Activated CD4-positive, alpha-beta T cell treated with anti-CD3 and anti-CD28 coated beads, Interleukin-2, amount 10 ng/mL, durations not matched to agents 7 days and 5 days (primary cell): Measurements from ENCODE around the gene ZNF283. TPM values are rescaled to one million over a fixed set of nuclear protein-coding genes. Genes with fewer than 3 reads are reported as not detected.

Source experiments
- CTCF ChIA-PET: fragments of 350-600 bp; sonication (Branson Sonifier 250); formaldehyde crosslinking; loops from one replicate; lab custom pipeline; 2021; ENCODE audit warnings: antibody characterized with exemption; lab: Charles Lee
- POLR2A ChIA-PET: fragments of 350-600 bp; sonication (Branson Sonifier 250); formaldehyde crosslinking; loops from one replicate; lab custom pipeline; 2021; ENCODE audit warnings: antibody characterized with exemption; lab: Charles Lee
- DNase-seq: peaks from one replicate; pipeline ENCODE4 v3.0.0-alpha.2; 2020
- H3K27ac Mint-ChIP-seq: one replicate; pipeline ENCODE4 v1.8.0; 2021; ENCODE audit warnings: mild to moderate bottlenecking, moderate library complexity, mixed read lengths
- H3K27me3 Mint-ChIP-seq: one replicate; pipeline ENCODE4 v1.8.0; 2021; ENCODE audit warnings: mixed read lengths
- H3K36me3 Mint-ChIP-seq: one replicate; pipeline ENCODE4 v1.8.0; 2021; ENCODE audit warnings: low read depth, mixed read lengths
- H3K4me1 Mint-ChIP-seq: one replicate; pipeline ENCODE4 v1.8.0; 2021; ENCODE audit warnings: mixed read lengths
- H3K4me3 Mint-ChIP-seq: one replicate; pipeline ENCODE4 v1.8.0; 2021; ENCODE audit warnings: mild to moderate bottlenecking, moderate library complexity, mixed read lengths
- H3K9me3 Mint-ChIP-seq: one replicate; pipeline ENCODE4 v1.8.0; 2021; ENCODE audit warnings: mixed read lengths
- total RNA-seq, 2 experiments: library from RNA; stranded (reverse); gene quantifications; one replicate each; pipeline ENCODE4 v1.2.3, GENCODE V29; 2021

Gene ZNF283
- total RNA-seq, 2 experiments from 2014 or later = 6.1 to 7.4 TPM

DNA sequence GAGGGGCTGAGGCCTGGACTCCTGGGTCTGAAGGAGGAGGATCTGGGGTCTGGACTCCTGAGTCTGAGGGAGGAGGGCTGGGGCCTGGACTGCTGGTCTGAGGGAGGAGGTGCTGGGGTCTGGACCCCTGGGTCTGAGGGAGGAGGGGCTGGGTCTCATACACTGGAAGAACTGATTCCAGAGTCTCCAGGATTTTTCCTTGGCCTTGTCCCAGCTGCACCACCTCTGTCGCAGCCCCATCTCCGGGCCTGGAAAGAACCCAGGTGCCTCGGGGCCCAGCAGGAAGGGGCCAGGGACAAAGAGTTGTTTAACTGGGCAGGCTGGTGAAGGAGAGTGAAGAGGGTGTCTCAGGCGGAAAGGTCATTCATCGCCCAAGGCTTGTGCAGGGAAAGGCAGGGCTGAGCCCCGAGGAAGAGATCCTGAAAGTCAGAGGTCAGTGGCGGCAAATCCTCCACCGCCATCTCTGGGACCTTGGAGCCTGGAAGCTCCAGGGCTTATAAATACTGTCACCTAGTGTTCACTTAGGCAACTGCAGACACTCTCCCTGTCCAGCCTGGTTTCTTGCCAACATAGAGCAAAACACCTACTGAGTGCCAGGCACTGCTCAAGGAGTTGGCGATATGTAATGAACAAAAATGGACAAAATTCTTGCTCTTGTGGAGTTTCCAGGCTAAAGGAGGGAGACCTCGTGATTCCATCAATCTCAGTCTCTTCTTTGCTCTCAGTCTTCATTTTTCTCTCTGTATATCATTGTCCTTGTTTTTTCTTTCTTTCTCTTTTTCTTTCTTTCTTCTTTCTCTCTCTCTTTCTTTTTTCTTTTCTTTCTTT is 41.9 kb upstream of the ZNF283 start:
- Mint-ChIP-seq H3K27me3 (no peaks in the 10 kb centered on the region), H3K27ac (peak overlapping the region; percentile 91), H3K4me3 (peak overlapping the region; percentile 6), H3K9me3 (no peaks in the 10 kb centered on the region), H3K36me3 (no peaks in the 10 kb centered on the region), H3K4me1 (peaks cover 44% of the 10 kb centered on the region)
- POLR2A ChIA-PET = no interaction called here
- CTCF ChIA-PET = interaction anchor here (0.5 to 2.1 kb wide), 8 partner anchors 9 to 383 kb away, joined by 3 to 12 read pairs (median 4); no protein-coding TSS in a partner anchor
- DNase-seq = peak; percentile 71

DNA sequence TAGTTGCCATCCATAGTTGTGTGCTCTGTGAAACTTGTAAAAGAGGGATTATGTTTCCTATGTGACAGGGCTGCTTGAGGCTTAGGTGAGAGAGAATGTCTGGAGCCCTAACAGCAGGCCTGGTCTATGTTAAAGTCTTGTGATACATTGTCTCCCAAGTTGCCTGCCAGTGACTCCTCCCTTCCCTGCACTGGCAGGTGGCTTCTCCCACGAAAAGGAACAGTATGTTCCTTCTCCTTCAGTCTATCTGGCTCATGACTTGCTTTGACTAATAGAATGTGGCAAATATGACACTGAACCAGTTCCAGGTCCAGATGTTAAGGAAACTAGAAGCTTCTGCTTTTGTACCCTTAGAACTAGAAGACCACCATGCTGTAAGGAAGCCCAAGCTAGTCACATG is 40.5 kb upstream of the ZNF283 start:
- no peak for DNase-seq
- H3K4me1 Mint-ChIP-seq = peaks cover 34% of the 10 kb centered on the region
- peaks cover 4% of the 10 kb centered on the region for H3K27me3 Mint-ChIP-seq
- POLR2A ChIA-PET = interaction anchor here (0.6 kb wide), 1 partner anchor 56 kb away, joined by 15 read pairs; no protein-coding TSS in a partner anchor
- no peak overlapping the region for H3K4me3 Mint-ChIP-seq
- no peak overlapping the region for H3K27ac Mint-ChIP-seq
- H3K36me3 Mint-ChIP-seq = no peaks in the 10 kb centered on the region
- H3K9me3 Mint-ChIP-seq = no peaks in the 10 kb centered on the region
- CTCF ChIA-PET = interaction anchor here (2.1 kb wide), 1 partner anchor 41 kb away, joined by 12 read pairs; no protein-coding TSS in a partner anchor

DNA sequence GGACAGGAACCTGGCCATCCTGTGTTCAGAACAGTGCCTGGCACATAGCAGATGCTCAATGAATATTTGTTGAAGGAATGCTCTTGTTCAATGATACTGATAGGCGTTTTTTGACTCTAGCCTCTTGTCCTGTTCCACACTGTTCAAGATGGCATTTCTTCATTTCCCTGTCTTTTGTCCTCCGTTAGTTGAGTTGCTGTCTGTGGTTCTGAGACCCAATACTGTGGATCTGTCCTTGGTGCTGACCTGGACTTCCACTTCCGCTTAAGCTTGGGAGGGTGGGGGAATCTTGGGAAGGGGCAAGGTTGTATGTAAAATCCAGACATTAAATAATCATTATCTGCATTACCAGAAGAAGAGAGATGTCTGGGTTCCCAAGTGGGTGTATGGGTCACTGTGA is 38.1 kb upstream of the ZNF283 start:
- POLR2A ChIA-PET = no interaction called here
- Mint-ChIP-seq H3K9me3 (no peaks in the 10 kb centered on the region), H3K27ac (no peak overlapping the region), H3K27me3 (peaks cover 15% of the 10 kb centered on the region), H3K4me1 (peaks cover 14% of the 10 kb centered on the region), H3K4me3 (no peak overlapping the region), H3K36me3 (no peaks in the 10 kb centered on the region)
- CTCF ChIA-PET = interaction anchor here (0.6 kb wide), 1 partner anchor 366 kb away, joined by 3 read pairs; no protein-coding TSS in a partner anchor
- DNase-seq = no peak

DNA sequence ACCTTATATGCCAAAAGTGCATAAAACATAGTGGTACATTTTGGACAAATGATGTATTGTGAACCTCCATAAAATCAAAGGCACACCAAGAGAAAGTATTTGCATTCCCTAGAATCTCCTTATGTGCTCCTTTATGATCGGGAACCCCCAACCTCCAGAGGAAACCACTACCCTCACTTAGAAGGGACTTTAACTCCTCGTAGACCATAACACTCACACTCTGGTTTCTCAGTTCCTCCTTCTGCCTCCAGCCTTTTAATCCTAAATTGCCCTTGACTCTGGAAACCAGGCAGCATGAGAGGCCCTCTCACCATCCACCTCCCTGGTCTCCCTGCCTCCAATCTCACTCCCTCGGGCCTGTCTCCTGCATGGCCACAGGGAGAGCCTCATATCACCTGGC is 36.5 kb upstream of the ZNF283 start:
- peaks cover 21% of the 10 kb centered on the region for H3K27me3 Mint-ChIP-seq
- DNase-seq = no peak
- H3K4me1 Mint-ChIP-seq = peaks cover 1% of the 10 kb centered on the region
- H3K36me3 Mint-ChIP-seq = no peaks in the 10 kb centered on the region
- no peak overlapping the region for H3K27ac Mint-ChIP-seq
- H3K9me3 Mint-ChIP-seq = no peaks in the 10 kb centered on the region
- H3K4me3 Mint-ChIP-seq = no peak overlapping the region
- ChIA-PET CTCF (interaction anchor here (0.5 to 1.0 kb wide), 2 partner anchors 45 to 955 kb away, joined by 3 to 8 read pairs; no protein-coding TSS in a partner anchor), POLR2A (no interaction called here)

DNA sequence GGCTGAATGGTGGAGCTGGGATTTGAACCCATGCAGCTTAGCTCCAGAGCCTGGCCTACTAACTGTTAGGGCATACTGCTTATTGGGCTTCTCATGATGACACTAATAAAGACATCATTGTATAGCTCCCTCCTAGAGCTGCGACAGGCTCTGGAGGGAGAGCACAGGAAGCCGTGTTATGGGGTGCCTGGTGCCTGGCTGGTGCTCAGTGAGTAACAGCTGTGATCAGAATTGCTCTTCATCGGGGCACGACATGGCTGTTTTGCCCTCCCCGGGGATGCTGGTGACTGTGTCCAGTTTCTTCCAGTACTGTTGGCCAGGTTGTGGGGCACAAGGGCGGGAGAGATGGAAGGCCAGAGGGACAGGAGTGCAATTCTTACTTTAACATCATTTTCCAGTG is 30.0 kb upstream of the ZNF283 start:
- Mint-ChIP-seq H3K36me3 (no peaks in the 10 kb centered on the region), H3K4me1 (peaks cover 21% of the 10 kb centered on the region), H3K9me3 (no peaks in the 10 kb centered on the region), H3K4me3 (peak overlapping the region; percentile 73), H3K27ac (no peak overlapping the region), H3K27me3 (peaks cover 24% of the 10 kb centered on the region)
- CTCF ChIA-PET = interaction anchor here (0.8 to 1.5 kb wide), 3 partner anchors 12 to 129 kb away, joined by 3 to 4 read pairs (median 3); no protein-coding TSS in a partner anchor
- DNase-seq = no peak
- POLR2A ChIA-PET = no interaction called here

DNA sequence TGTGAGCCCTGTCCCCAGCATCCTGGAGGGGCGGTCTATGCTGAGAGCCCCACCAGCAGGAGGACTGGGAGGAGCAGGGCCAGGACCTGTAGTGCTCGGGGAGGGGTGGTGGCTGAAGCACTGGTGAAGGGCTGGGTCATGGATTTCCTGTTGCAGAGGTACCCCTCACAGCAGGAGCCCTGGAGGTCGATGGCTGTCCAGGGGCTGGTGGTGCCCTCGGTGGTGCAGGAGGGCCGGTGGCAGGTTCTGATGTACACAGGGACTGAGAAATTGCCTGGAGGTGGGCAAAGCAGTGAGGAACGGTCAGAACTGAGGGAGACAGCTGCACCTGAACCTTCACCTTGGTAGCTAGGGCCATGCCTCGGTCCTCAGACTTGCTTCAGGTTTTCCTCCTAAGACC is 29.6 kb upstream of the ZNF283 start:
- H3K27ac Mint-ChIP-seq = no peak overlapping the region
- H3K36me3 Mint-ChIP-seq = no peaks in the 10 kb centered on the region
- ChIA-PET CTCF (interaction anchor here (0.8 to 1.5 kb wide), 3 partner anchors 12 to 129 kb away, joined by 3 to 4 read pairs (median 3); no protein-coding TSS in a partner anchor), POLR2A (no interaction called here)
- H3K9me3 Mint-ChIP-seq = no peaks in the 10 kb centered on the region
- H3K4me1 Mint-ChIP-seq = peaks cover 21% of the 10 kb centered on the region
- peak overlapping the region; percentile 73 for H3K4me3 Mint-ChIP-seq
- DNase-seq = no peak
- H3K27me3 Mint-ChIP-seq = peaks cover 24% of the 10 kb centered on the region

DNA sequence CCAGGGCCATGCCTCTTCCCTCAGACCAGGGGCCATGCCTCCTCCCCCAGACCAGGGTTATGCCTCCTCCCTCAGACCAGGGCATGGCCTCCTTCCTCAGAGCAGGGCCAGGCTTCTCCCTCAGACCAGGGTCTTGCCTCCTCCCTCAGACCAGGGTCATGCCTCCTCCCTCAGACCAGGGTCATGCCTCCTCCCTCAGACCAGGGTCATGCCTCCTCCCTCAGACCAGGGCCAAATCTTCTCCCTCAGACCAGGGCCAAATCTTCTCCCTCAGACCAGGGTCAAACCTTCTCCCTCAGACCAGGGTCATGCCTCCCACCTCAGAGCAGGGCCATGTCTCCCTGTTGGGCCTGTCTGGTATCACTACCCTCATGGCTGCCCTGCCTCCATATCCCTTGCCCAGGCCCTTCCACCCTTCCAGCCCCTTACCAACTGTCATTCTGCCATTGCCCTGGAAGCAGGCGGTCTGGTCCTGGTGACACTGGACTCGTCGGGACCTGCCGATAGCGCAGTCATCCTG is 29.0 kb upstream of the ZNF283 start:
- no peak for DNase-seq
- H3K9me3 Mint-ChIP-seq = no peaks in the 10 kb centered on the region
- H3K36me3 Mint-ChIP-seq = no peaks in the 10 kb centered on the region
- CTCF ChIA-PET = no interaction called here
- peak overlapping the region; percentile 73 for H3K4me3 Mint-ChIP-seq
- POLR2A ChIA-PET = no interaction called here
- peaks cover 21% of the 10 kb centered on the region for H3K4me1 Mint-ChIP-seq
- H3K27me3 Mint-ChIP-seq = peaks cover 22% of the 10 kb centered on the region
- H3K27ac Mint-ChIP-seq = no peak overlapping the region

DNA sequence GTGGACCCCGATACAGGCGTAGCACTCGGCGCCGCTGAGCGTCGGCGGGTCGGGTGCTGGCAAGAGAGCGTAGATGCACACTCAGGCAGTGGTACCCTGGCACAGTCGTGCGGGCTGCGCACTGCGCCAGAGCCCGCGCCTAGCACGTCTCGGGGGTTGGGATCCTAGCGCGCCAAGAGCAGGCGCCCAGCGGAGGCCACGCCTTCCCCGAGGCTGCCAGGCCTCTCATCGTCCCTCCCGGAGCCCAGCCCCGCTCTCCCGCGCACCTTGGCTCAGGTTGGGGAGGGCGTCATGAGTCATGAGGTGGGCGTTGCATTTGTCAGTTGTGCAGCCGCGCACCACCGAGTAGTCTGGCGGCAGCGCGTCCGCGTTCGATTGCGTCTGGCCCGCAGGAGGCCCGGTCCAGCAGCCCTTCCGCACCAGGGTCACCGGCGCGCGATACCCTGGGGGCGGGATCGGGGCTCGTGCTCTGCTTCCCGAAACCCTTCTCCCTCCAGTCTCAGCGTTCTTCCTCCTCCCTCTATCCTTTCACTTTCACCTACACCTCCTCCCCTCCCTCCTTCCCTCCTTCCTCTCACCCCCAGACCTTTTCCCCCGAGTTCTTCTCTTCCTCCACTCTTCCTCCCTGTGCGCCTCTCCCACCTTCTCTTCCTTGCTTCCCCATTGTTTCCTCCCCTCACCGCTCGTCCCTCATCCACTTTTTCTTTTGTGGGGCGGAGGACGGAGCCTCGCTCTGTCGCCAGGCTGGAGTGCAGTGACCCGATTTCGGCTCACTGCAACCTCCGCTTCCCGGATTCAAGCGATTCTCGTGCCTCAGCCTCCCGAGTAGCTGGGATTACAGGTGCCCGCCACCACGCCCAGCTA is 28.3 kb upstream of the ZNF283 start:
- ChIA-PET POLR2A (no interaction called here), CTCF (interaction anchor here (0.7 to 0.8 kb wide), 2 partner anchors 10 to 204 kb away, joined by 3 read pairs; no protein-coding TSS in a partner anchor)
- Mint-ChIP-seq H3K9me3 (no peaks in the 10 kb centered on the region), H3K4me3 (peak overlapping the region; percentile 73), H3K4me1 (peaks cover 21% of the 10 kb centered on the region), H3K36me3 (no peaks in the 10 kb centered on the region), H3K27ac (no peak overlapping the region), H3K27me3 (peaks cover 15% of the 10 kb centered on the region)
- peak; percentile 41 for DNase-seq

DNA sequence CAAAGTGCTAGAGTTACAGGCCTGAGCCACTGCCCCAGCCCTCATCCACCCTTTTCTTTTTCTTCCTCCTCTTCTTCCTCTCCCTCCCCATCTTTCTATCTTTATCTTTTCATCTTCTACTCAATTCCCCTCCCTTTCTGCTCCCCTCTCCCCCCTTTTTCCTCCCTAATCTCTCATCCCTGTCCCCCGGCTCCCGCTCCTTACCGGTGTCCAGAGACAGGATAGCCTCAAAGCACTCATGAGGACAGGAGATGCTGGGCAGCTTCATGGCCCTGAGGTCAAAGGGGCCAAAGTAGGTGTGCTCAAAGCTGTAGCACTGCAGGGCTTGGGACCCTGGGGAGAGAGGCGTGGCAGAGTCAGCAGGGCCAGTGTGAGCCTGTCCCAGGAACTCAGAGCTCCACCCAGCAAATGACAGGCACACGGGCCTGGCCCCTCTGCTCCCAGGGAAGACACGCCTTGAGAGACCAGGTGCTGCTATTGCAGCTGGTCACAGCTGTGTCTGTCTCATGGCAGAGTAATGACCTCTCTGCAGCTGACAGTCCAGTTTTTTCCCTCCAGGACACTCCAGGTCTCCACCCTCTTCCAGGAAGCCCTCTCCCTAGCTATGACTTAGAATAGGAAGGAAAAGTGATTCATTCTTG is 27.5 kb upstream of the ZNF283 start:
- H3K4me3 Mint-ChIP-seq = peak overlapping the region; percentile 73
- H3K9me3 Mint-ChIP-seq = no peaks in the 10 kb centered on the region
- no peak for DNase-seq
- ChIA-PET CTCF (interaction anchor here (0.7 to 0.8 kb wide), 2 partner anchors 9 to 205 kb away, joined by 3 read pairs; no protein-coding TSS in a partner anchor), POLR2A (no interaction called here)
- peaks cover 13% of the 10 kb centered on the region for H3K27me3 Mint-ChIP-seq
- no peak overlapping the region for H3K27ac Mint-ChIP-seq
- H3K4me1 Mint-ChIP-seq = peaks cover 21% of the 10 kb centered on the region
- no peaks in the 10 kb centered on the region for H3K36me3 Mint-ChIP-seq

DNA sequence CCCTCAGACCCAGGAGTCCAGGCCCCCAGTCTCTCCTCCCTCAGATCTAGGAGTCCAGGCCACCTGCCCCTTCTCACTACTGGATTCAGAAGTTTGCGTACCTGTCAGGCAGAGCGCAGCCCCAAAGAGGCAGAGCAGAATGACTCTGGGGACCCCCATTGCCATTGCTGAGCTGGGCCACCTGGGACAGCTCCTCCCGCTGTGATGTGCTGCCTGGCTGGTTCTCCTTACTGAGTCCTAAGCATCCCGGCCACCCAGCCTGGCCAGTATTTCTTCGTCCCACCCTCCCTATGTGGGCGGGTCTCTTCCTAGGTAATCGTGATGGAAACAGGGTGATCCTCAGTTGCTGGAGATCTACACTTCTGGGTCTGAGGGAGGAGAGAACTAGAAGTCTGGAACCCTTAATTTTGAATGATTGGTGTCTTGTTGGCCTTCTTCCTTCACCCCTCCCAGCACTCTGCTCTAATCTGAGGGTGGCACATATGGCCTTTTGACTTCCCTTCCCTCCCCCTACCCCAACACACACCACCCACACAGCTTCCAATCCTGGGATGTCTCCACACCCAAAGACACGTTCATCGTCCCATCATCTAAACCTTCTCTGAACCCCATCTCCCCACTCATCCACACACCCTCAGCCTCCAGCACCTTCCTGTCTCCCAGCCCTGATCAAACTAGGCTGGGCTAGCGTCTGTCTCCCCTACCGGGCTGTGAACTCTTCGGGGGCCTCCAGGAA is 24.7 kb upstream of the ZNF283 start, which contains the start of gene LYPD5:
LYPD5 (minus strand) TSS at position 232 of the 736 bp plus-strand sequence; CDS start at position 165, 67 bp downstream.
- no peak within 1 kb of the TSS for H3K4me3 Mint-ChIP-seq
- POLR2A ChIA-PET = no interaction called here

DNA sequence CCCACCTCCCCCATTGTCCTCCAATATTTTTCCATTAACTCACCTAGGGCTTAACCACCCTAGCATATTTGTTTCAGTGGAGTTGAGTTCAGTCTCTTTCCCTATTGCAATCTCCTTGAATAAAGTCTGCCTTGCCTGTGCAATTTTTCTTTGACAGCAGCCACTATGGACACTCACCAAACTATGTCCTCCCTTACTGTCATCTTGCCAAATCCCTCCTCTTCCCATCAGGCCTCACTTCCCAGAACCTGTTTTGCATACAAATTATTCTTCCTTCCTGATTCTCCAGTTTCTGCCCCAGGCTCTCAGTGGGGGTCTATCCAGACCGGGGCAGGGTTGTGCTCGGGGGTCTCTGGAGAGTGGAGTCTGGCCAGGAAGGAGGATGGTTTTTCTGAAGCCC is 22.7 kb upstream of the ZNF283 start:
- no peaks in the 10 kb centered on the region for H3K9me3 Mint-ChIP-seq
- ChIA-PET POLR2A (no interaction called here), CTCF (no interaction called here)
- no peak for DNase-seq
- no peak overlapping the region for H3K27ac Mint-ChIP-seq
- H3K36me3 Mint-ChIP-seq = no peaks in the 10 kb centered on the region
- peaks cover 2% of the 10 kb centered on the region for H3K4me1 Mint-ChIP-seq
- peaks cover 6% of the 10 kb centered on the region for H3K27me3 Mint-ChIP-seq
- no peak overlapping the region for H3K4me3 Mint-ChIP-seq

More for the DNA sequence above, 24.7 kb upstream of the ZNF283 start, which contains the start of gene LYPD5:
- Mint-ChIP-seq H3K9me3 (no peaks in the 10 kb centered on the region), H3K4me1 (peaks cover 18% of the 10 kb centered on the region), H3K27me3 (peaks cover 8% of the 10 kb centered on the region), H3K27ac (no peak within 1 kb of the TSS), H3K36me3 (no peaks in the 10 kb centered on the region)
- CTCF ChIA-PET = no interaction called here
- DNase-seq = no peak
